Epidermal melanocyte (primary cell): ENCODE measurements around the gene RNASE9.
"Not testable (repeated sequence)": the region's sequence is repeated elsewhere in the genome, so short reads cannot be mapped to it uniquely, and the experiment has no call there.

Experiments
- DNase-seq: peaks from one replicate; pipeline ENCODE4 v3.0.0; 2011; ENCODE audit warnings: low spot score; ENCODE audit not compliant: insufficient read length

RNASE9 gene

DNA sequence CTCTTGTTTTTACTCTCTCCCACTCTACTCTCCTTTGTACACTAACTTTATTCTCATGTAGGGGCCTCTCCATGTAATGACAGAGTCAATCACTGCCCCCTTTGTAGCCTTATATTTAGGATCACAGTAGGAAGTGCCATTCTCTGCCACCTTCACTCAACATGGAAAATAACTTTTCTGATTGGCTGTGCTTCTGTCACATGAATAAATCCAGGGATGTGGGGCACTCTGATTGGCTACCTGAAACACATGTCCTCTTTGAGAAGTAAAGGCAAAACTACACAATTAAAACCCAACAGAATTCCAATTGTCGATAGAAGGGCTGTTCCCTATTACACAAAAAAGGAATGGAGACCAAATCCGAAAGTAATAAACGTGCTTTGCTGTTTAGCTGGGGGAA lies at the start of gene RNASE9:
TSS of gene RNASE9 (minus strand) at position 87 of the 400 bp plus-strand sequence.
- DNase-seq, result no peak

DNA sequence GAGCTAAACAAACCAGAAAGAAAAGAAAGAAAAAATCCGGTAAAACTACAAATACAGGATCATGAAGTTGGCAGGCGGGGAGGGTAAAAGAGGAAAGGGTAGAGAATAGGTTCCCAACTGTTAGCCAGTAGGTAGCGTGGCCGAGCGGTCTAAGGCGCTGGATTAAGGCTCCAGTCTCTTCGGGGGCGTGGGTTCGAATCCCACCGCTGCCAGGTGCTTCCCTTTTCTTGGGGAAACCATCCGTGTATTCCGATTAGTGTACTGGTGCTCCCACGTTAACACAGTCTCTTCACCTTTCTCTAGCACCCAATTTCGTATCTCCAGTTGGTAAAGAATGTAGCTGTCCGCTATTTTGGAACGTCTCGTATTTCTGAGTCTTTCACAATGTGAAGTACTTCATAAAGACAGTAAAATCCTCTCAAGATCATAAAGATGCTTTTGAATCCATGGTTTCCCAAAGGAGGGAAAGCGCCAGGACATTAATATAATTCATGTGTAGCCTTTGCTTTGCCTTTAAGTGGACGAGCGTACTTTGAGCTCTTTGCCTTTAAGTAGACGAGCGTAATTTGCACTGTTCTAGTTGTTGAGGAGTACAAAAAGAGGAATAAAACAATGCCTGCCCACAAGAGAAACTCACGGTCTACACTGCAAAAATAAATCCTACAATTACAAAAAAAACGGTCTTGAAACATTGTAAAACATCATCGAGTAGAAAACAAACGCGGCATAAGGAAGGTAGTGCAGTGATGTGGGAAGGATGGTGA lies 49.3 kb upstream of the RNASE9 start:
- no peak for DNase-seq

DNA sequence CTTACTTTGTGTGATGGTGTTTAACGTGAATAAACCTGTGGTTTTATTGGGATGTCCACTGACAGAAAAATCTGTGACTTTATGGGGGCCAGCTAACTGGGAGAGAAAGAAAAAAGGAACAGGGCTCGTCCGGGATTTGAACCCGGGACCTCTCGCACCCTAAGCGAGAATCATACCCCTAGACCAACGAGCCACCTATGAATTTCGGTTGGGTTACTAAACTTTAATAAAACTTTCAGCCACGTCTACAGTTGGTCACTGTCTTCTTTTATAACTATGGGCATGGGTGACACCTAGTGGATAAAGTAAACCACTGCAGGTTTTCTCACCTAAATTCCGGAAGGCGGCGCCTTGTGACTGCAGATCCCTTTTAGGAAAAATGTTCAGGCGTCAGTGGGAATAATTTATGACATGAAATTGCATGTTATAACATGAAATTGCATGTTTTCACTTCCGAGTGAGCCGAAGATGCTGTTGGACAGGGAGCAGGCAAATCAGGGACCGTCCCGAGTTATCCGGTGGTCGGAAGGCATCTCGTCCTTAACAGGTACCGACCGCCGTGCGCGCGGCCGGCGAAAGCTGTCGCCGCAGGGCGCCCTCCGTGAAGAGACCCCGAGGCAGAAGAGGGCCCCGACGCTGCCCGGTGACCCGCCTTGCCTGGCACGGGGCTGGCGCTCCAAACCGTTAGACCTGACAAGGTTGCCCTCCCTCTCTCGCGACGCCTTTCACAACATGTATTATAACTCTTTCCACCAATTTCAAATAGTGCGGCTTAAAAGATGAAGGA lies 48.6 kb upstream of the RNASE9 start:
- DNase-seq, result peak; percentile 67

DNA sequence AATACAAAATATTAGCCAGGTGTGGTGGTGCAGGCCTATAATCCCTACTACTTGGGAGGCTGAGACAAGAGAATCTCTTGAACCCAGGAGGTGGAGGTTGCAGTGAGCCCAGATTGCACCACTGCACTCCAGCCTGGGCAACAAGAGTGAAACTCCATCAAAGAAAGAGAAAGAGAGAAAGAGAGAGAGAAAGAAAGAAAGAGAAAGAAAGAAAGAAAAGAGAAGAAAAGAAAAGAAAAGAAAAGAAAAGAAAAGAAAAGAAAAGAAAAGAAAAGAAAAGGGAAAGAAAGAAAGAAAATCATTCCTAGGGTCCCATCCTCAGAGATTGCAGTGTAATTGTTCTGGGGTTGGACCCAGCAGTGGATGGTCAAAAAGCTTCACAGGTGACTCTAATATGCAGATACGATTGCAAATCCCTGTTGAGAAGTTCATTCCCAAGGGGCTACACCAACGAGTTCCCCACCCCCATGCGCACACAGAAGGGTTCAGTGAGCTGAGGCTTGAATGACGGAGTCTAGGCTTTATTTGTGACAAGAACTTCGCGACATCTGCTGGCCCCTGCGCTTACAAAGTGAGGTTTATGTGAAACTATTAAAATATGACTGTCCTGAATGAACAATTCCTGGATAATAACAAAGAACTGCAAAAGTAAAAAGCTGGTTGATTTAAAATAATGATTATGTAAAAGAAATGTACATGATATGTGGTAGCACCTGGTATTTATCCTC lies 47.7 kb upstream of the RNASE9 start:
- DNase-seq, result no peak

DNA sequence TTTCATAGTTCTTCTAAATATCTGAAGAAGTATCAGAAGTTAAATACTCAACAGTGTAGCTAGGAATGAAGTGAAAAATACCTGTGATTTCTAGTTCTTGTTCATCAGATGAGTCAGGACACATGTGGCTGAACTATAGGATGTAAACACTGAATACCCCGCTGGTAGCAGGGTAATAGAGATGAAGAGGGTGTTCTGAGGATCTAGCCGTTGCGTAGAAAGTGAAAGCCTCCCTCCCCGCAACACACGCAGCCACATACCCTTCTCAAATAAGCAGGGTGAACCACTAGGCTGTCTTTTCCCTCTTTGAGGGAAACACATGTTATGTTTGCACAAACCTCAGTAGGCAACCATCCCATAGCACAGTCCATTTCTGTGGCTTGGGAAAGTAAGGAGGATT lies 46.8 kb upstream of the RNASE9 start:
- DNase-seq, result no peak

DNA sequence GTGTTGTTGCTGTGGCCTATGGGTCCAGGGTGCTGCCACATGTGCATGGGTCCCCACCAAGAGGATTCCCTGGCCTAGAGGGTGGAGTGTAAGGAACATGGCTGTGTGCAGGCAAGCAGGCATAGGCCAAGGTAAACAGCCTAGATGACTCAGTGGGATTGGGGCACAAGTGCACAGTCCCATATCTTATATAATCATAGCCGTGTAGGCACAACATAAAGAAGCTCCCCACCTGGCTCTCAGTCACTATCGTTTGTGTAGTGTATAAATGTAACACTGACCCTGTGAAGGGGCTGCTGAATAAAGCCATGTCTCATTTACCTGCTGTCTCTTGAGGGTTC lies 46.0 kb upstream of the RNASE9 start:
- DNase-seq, result no peak

DNA sequence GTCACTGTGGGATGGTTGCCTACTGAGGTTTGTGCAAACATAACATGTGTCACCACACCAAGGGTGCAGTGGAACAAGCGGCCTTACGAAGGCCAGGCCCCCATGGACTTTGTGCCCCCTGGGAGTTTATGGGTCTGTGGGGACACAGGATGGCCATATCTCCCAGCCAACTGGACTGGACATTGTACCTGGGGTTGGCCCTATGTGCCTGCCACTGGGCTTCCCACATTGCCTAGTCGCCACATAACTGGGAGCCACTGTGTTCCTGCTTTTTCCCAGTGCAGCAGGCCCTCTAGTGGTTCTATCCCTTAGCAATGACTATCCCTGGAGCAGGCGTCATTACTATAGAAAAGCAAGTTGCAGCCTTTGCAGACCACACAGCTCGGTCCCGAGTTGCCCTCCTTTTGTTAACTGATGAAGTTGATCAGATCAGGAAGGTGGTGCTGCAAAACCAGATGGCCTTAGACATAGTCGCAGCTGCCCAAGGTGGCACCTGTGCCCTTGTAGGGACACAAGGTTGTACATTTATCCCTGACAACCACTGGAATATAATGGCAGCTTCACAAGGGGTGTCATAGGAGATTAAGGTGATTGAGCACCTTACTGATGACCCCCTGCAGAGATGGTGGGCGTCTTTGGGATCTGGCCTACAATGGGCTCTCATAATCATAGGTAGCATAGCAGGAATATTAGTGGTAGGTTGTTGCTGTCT lies 45.5 kb upstream of the RNASE9 start:
- no peak for DNase-seq

DNA sequence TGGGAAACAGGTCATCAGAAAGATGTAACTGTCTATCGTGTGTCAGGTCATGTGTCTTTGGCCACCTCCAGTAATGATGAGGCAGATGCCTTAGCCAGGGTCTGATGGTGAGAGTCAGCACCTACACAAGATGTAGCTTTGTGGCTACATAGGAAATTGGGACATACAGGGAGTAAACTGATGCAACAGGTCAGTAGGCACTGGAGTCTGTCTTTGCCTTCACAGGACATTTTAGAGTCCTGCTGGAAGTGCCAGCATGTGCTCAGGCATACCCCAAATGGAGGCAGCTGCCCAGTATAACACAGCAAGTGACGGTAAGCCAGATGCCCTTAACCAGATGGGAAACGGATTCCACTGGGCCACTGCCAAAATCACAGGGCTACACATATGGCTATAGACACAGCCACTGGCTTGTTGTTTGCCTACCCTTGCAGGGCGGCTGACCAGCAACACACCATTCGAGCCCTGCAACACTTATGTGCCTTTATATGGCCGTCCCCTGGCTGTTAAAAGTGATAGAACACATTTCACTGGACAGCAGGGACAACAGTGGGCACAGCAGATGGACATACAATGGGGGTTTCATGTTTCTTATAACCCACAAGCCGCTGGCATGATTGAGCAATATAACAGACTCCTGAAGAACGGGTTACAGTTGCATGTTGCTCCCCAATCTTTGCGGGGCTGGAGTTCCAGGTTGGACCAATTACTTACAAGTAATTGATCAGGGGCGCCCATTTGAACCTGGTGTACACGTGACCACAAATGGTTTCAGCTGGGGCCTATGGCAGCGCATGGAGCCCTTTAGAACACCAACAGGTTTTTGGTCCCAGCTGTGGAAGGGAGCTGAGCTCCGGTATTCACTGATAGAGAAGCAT lies 43.2 kb upstream of the RNASE9 start:
- no peak for DNase-seq

DNA sequence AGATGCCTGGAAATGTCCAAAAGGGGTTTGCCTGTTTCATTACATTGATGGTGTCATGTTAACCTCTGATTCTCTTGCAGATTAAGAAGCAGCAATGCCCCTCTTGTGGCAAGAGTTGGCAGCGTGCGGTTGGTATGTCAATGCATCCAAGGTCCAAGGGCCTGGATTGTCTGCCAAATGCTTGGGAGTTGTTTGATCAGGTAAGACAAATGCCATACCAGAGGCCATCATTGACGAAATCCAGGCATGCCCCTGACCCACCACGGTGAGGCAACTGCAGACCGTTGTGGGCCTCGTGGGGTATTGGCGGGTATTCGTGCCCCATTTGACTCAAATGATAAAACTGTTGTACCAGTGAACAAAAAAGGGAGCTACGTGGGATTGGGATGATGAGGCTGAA lies 41.7 kb upstream of the RNASE9 start:
- DNase-seq, result no peak

DNA sequence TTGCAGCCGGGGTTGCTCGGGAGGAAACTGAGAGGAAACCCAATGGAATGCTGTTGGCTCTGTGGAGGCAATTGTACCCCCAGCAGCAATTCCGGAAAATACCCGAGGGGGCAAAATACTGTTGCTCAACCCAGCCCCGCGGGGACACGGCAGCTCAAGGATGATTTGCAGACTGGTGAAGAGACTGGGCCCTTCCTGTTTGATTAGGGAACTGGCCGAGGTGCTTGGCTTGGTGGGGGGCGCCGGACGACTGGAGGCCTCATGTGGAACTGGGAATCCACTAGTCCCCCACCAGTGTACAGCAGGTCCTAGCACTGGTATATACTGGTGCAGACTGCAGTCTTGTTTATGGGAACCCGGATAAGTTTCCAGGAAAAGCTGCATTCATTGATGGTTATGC lies 40.7 kb upstream of the RNASE9 start:
- DNase-seq, result no peak

DNA sequence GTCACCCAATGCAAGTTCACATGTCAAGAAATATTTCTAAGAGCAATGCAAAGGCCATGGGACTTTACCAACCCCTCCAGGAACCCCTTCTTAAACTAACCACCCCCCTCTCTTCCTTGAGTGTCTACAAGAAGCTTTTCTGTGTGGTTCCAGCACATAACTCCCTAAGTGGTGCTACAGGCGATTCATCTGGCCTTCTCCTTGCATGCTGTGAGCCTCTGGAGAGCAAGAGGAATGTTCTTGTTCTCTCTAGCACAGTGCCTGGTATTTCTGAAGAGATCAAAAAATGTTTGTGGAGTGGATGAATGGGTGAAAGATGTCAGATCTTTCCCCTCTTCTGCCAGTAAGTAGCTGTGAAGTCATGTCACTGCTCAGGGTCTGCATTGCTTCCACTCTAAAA lies 36.3 kb upstream of the RNASE9 start:
- DNase-seq, result no peak

DNA sequence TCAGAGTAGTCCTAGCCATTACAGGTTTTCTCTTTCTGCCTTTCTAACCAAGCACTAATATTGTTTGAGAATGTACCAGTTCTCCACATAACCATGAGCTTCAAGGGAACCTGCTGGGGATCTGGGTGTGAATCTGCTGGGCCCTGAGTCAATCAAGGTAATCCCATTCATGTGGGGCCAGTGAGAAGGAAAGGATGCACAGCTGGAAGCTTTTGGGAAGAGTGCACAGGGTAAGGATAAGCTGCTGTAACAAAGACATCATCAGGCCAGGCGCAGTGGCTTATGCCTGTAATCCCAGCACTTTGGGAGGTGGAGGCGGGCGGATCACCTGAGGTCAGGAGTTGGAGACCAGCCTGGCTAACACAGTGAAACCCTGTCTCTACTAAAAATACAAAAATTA lies 34.9 kb upstream of the RNASE9 start:
- not testable (repeated sequence) for DNase-seq

DNA sequence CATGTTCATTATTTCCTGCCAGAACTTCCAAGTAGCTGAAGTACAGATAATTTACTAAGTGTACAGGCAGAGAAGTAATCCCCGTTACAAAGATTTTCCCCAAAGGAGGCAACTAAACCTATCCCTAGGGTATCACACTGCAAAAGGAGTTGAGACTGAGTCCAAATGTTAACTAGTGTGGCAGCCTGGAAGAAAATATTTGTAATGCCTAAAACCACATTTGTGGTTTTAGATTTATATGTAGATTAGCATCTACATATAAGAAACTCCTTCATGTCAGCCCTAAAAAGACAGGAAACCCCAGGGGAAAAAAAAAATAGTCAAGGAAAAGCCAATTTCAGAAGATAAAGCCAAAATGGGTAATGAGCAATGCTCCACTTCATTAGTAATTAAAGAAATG lies 31.7 kb upstream of the RNASE9 start:
- DNase-seq, result no peak

DNA sequence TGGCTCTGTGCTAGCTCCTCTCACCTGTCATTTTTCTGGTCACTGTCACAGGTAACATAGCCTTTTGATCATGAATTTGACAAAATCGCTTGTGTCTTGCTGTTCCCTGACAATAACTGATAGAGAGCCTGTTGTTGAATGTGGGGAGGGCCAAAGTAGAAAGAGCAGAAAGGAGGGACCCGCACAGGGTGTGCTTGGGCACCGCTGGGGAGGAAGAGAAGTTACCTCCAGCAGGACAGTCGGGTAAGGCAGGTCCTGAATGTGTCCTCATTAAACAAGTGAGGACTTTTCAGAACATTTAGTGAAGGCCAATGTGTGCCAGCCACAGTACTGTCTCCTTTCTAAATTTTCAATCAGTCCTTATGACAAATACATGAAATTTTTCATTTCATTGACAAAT lies 30.4 kb upstream of the RNASE9 start, which contains the start of gene RNASE12:
TSS of gene RNASE12 (minus strand) at position 142 of the 400 bp plus-strand sequence. CDS start 653 bp downstream, outside the sequence.
- DNase-seq, result no peak

DNA sequence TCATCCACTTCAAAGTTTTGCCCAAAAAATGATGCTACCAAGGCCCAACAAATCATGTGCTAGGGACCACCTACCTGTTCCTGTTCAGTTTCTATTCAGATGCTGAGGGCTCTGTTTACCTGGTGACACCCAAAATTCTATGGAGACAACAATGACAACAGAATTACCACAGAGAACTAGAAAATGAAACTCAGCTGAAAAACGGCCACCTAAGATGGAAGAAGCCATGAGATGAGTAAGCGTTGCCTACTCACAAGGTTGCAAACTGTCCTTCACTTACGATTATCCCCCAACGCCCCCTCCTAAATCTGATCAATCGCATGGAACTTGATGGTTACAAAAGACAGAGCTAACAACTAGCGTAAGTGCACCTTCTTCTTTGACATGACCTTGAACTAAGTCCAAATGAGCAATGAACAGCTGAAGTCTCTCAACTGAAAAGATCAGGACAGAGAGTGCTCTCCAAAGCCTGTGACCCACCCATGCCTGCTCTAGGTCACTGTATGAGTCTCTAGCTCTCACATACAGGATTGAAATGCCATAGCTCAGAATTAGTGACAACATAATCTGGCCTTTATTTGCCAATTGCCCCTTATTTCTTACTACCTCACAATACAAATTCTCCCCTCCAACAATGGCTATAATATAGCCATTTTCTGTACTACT lies 26.8 kb upstream of the RNASE9 start, which contains the start of gene RNASE11:
TSS of gene RNASE11 (minus strand) at position 513 of the 666 bp plus-strand sequence.
- no peak for DNase-seq

DNA sequence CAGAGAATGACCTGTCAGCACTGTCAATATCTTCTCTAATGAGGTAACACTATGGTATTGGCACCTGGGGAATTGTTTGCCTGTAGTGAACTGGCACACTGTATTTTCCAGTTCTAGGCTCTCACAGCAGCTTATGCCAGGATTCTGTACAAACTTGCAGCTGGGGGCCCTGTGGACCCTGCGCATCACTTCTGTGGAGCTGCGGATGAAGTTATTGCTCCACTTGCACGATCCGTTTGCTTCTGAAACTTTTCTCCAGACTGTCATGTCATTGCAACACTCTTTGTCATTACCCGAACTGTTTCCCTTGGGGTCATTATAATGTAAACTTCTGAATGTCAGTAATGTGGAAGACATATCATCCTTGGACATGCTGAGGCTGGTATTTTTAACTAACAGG lies 23.1 kb upstream of the RNASE9 start:
- DNase-seq, result no peak

DNA sequence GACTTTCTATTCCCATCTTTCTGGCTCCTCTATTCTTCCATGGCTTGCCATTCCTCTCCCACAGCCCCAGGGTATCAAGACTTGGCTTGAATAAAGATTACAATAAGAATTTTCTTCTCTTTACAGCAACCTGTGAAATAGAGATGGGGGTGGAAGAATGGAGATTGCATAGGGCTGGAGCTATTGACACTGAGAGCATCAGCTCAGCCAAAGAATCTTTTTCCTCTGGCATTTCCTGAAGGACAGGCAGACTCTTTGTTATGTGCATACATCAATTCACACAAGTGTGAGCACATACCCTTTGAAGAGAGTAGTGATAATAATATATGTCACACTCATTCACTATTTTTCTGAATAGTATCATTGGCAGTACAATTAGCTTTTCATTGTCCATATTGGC lies 22.3 kb upstream of the RNASE9 start:
- no peak for DNase-seq

DNA sequence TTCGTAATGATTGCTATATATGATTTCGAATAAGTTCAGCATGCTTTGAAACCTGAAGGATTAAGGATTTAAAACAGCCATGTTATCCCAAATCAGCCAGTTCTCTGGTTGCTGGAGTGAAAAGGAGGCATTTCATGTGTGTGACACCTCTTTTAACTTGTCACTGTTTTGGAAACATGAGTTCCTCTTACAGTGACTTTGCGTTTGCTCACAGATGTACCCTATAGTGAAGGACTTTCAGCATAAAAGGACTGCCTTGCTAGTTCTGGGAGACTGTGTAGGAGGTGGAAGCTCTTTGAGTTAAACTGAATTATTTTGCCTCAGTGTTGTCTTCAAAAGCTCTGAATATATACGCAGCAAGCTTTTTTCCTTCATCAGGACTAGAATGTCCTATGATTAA lies 19.4 kb upstream of the RNASE9 start:
- DNase-seq, result no peak

DNA sequence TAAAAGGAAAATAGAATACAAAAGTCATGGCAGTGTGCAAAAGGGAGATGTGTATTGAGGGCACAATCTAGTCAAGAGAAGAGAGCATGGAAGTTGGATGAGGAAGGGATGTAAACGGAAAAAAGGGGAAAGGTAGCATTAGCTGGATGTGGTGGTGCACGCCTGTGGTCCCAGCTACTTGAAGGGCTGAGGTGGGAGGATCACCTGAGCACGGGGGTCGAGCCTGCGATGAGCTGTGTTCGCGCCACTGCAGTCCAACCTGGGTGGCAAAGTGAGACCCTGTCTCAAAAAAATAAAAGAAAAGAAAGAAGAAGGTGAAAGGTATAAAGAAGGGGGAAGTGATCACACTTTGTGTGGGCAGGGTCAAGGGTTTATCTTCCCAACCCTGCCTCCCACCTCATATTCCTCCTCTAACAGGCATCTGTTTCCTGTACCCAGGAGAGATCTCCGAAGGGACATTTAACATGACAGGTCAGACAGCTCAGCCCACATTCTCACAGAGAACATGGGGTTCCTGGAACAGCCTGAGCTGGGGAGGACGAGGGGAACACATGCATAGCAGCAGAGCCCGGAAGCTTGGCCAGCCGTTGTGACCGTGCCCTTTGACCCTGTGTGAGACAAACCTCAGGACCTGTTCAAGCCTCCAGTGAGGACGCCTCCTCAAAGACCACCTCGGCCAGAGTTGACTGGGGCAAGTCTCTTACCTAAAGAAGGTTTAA lies 18.1 kb upstream of the RNASE9 start:
- no peak for DNase-seq
